B cell (primary cell): Measurements from ENCODE around the gene RAP1A. TPM values are rescaled to one million over a fixed set of nuclear protein-coding genes. Genes with fewer than 3 reads are reported as not detected.

Experiments
- ATAC-seq: fragments of 200-7000 bp; cut with Tn5 transposase; one replicate; pipeline ENCODE4 v1.10.0; 2021; ENCODE audit warnings: low read depth, mild to moderate bottlenecking, moderate number of reproducible peaks, moderate library complexity
- CTCF ChIA-PET: fragments of 350-600 bp; sonication (Branson Sonifier 250); formaldehyde crosslinking; loops from one replicate; lab custom pipeline; 2021; ENCODE audit warnings: antibody characterized with exemption, inconsistent platforms; lab: Charles Lee
- POLR2A ChIA-PET: fragments of 350-600 bp; sonication (Branson Sonifier 250); formaldehyde crosslinking; loops from one replicate; lab custom pipeline; 2021; ENCODE audit warnings: antibody characterized with exemption; lab: Charles Lee
- DNase-seq: peaks from one replicate; pipeline ENCODE4 v3.0.0; 2013
- H2AFZ ChIP-seq: 2 replicates; pipeline ENCODE4 v1.6.1; 2012; ENCODE audit warnings: mild to moderate bottlenecking, low read depth, low read length; ENCODE audit not compliant: insufficient read depth, poor library complexity, severe bottlenecking
- H3K27ac ChIP-seq, 2 donors: 1 replicate in 1 of 2; 2 replicates in 1 of 2; pipeline ENCODE4 v1.5.1; 2012 to 2013; ENCODE audit warnings: low read length in 2 of 2, mild to moderate bottlenecking in 2 of 2, moderate library complexity in 1 of 2
- H3K27me3 ChIP-seq, 4 experiments: fragments of 200-600 bp in 1 of 4; sonication (generic) in 1 of 4; replicated peaks in 1 of 4; 1 replicate in 2 of 4; 2 replicates in 2 of 4; pipeline versions ENCODE4 v1.6.1 to v1.7.0; 2013 to 2016; ENCODE audit warnings: low read length in 3 of 4, mild to moderate bottlenecking in 2 of 4, mixed read lengths in 1 of 4, moderate library complexity in 1 of 4; ENCODE audit not compliant: insufficient read depth in 4 of 4, control insufficient read depth in 3 of 4; ENCODE audit errors: control extremely low read depth in 1 of 4
- H3K36me3 ChIP-seq, 2 experiments: replicated peaks in 1 of 2; 1 replicate in 1 of 2; 2 replicates in 1 of 2; pipeline versions ENCODE4 v1.6.1 to v1.7.1; 2013; ENCODE audit warnings: low read length in 1 of 2; ENCODE audit not compliant: insufficient read depth in 2 of 2, control insufficient read depth in 1 of 2; ENCODE audit errors: control extremely low read depth in 1 of 2, extremely low read depth in 1 of 2
- H3K4me1 ChIP-seq, 2 donors: fragments of 200-600 bp in 1 of 2; sonication (generic) in 1 of 2; 1 replicate in 1 of 2; 2 replicates in 1 of 2; pipeline versions ENCODE4 v1.5.1 to v1.6.1; 2013 to 2017; ENCODE audit warnings: low read length in 2 of 2; ENCODE audit not compliant: control insufficient read depth in 2 of 2, insufficient read depth in 2 of 2
- H3K4me2 ChIP-seq: replicated peaks from 2 replicates; pipeline ENCODE3; 2012; ENCODE audit warnings: mild to moderate bottlenecking, low read depth, low read length; ENCODE audit not compliant: poor library complexity, severe bottlenecking
- H3K4me3 ChIP-seq, 5 experiments: fragments of 200-600 bp in 1 of 5; sonication (generic) in 1 of 5; 1 replicate in 3 of 5; 2 replicates in 2 of 5; pipeline versions ENCODE4 v1.5.1 to v1.7.0; 2011 to 2016; ENCODE audit warnings: low read length in 4 of 5, mild to moderate bottlenecking in 4 of 5, low read depth in 2 of 5, control low read depth in 1 of 5, moderate library complexity in 1 of 5; ENCODE audit not compliant: insufficient read depth in 1 of 5; ENCODE audit errors: control extremely low read depth in 1 of 5, extremely low read depth in 1 of 5
- H3K79me2 ChIP-seq: fragments of 200-600 bp; sonication (generic); one replicate; pipeline ENCODE4 v1.6.0; 2016; ENCODE audit warnings: low read length; ENCODE audit not compliant: control insufficient read depth, insufficient read depth
- H3K9ac ChIP-seq: fragments of 200-600 bp; sonication (generic); 2 replicates; pipeline ENCODE4 v1.6.1; 2017; ENCODE audit warnings: mild to moderate bottlenecking, low read length, moderate library complexity
- H3K9me3 ChIP-seq, 3 donors: one replicate each; pipeline versions ENCODE4 v1.6.1 to v1.7.1; 2013; ENCODE audit warnings: low read length in 2 of 3; ENCODE audit not compliant: control insufficient read depth in 2 of 3, insufficient read depth in 1 of 3; ENCODE audit errors: control extremely low read depth in 1 of 3
- H4K20me1 ChIP-seq: 2 replicates; pipeline ENCODE4 v1.6.0; 2012; ENCODE audit warnings: mild to moderate bottlenecking, low read length; ENCODE audit not compliant: insufficient read depth, control insufficient read depth, poor library complexity, severe bottlenecking
- H3K27ac Mint-ChIP-seq: one replicate; pipeline ENCODE4 v1.8.0; 2021; ENCODE audit warnings: mixed read lengths
- H3K27me3 Mint-ChIP-seq: one replicate; pipeline ENCODE4 v1.8.0; 2021; ENCODE audit warnings: mixed read lengths
- H3K4me1 Mint-ChIP-seq: one replicate; pipeline ENCODE4 v1.8.0; 2021; ENCODE audit warnings: mixed read lengths
- H3K4me3 Mint-ChIP-seq: one replicate; pipeline ENCODE4 v1.8.0; 2021; ENCODE audit warnings: mixed read lengths
- H3K9me3 Mint-ChIP-seq: one replicate; pipeline ENCODE4 v1.8.0; 2022; ENCODE audit warnings: mixed read lengths; ENCODE audit not compliant: insufficient read depth
- CTCF ChIP-seq: fragments of 200-600 bp; IDR thresholded peaks from one replicate; pipeline ENCODE4 v1.8.0; 2022; ENCODE audit warnings: antibody characterized with exemption, mild to moderate bottlenecking
- EZH2 ChIP-seq: IDR thresholded peaks from 2 replicates; pipeline ENCODE4 v1.6.1; 2012; ENCODE audit warnings: borderline replicate concordance, low read depth, mild to moderate bottlenecking, moderate library complexity, low read length; ENCODE audit not compliant: insufficient read depth, poor library complexity, severe bottlenecking
- WGBS: methylation state at CpG from one replicate; pipeline ENCODE4 v1.1.5; 2013; ENCODE audit warnings: missing lambda C conversion rate; ENCODE audit not compliant: insufficient coverage; 5-methylcytosine and 5-hydroxymethylcytosine counted together
- intact Hi-C: fragments of 100-400 bp; cut with micrococcal nuclease; formaldehyde crosslinking; loops from one replicate; pipeline ENCODE4 v1.10.0; 2022
- polyA plus RNA-seq: library from polyadenylated mRNA; depleted of rRNA; stranded (reverse); fragments of >200 nt; gene quantifications from 2 replicates; pipeline ENCODE4 v1.2.3, GENCODE V29; 2012
- total RNA-seq, 2 donors: library from RNA; stranded (reverse); fragments of 120-200 nt in 1 of 2; gene quantifications; 1 replicate in 1 of 2; 2 replicates in 1 of 2; pipeline versions ENCODE4 v1.2.3 to v1.2.4, GENCODE V29; 2013 to 2022

The RAP1A gene
- total and polyA plus RNA-seq, 2 donors (not counting 1 experiment from before 2014, with no cell fraction given), result 32.6 to 75.3 TPM

GRCh38 chr1:111598544-111598943 lies 21.0 kb upstream of the RAP1A start:
- H3K27ac Mint-ChIP-seq, result peak overlapping the region; percentile 27
- Histone ChIP-seq H3K79me2 (peaks cover 28% of the 10 kb centered on the region), H3K27ac (no peak overlapping the region), H4K20me1 (no peaks in the 10 kb centered on the region), H3K9ac (no peak overlapping the region), H3K27me3 (no peaks in the 10 kb centered on the region), H3K4me1 (peaks cover 69 to 74% of the 10 kb centered on the region in 2 donors), H2AFZ (peak overlapping the region; percentile 42), H3K9me3 (no peaks in the 10 kb centered on the region), H3K4me3 (no peak overlapping the region), H3K36me3 (no peaks in the 10 kb centered on the region), H3K4me2 (no peak overlapping the region)
- ChIA-PET CTCF (interaction anchor here (1.0 to 1.1 kb wide), 2 partner anchors 12 to 18 kb away, joined by 3 read pairs; no protein-coding TSS in a partner anchor), POLR2A (no interaction called here)
- H3K27me3 Mint-ChIP-seq, result no peaks in the 10 kb centered on the region
- intact Hi-C loops, result loop anchor here (10.0 kb wide), 1 partner anchor 384 kb away; no protein-coding TSS in a partner anchor
- H3K4me3 Mint-ChIP-seq, result no peak overlapping the region
- DNase-seq, result peak; percentile 8
- no peak for ATAC-seq
- 93% methylated on average over 5 of the region's 6 CpGs for WGBS
- peaks cover 87% of the 10 kb centered on the region for H3K4me1 Mint-ChIP-seq
- no peak for TF ChIP-seq CTCF
- no peak for TF ChIP-seq EZH2
- H3K9me3 Mint-ChIP-seq, result no peaks in the 10 kb centered on the region

- Mint-ChIP-seq H3K27ac (peak overlapping the region; percentile 59), H3K27me3 (no peaks in the 10 kb centered on the region), H3K4me3 (peak overlapping the region; percentile 38), H3K9me3 (no peaks in the 10 kb centered on the region), H3K4me1 (peaks cover 90% of the 10 kb centered on the region)
- Histone ChIP-seq H3K4me1 (peaks cover 73 to 75% of the 10 kb centered on the region in 2 donors), H3K79me2 (peaks cover 24% of the 10 kb centered on the region), H3K9me3 (no peaks in the 10 kb centered on the region), H4K20me1 (no peaks in the 10 kb centered on the region), H3K9ac (no peak overlapping the region), H2AFZ (peak overlapping the region; percentile 41), H3K27me3 (no peaks in the 10 kb centered on the region), H3K36me3 (no peaks in the 10 kb centered on the region), H3K4me3 (no peak overlapping the region), H3K4me2 (peak overlapping the region; percentile 67), H3K27ac (no peak overlapping the region)
- ChIA-PET POLR2A (interaction anchor here (1.1 kb wide), 1 partner anchor 16 kb away, joined by 4 read pairs; no protein-coding TSS in a partner anchor), CTCF (interaction anchor here (1.4 to 1.5 kb wide), 2 partner anchors 11 to 16 kb away, joined by 4 to 7 read pairs; no protein-coding TSS in a partner anchor)
- 78% methylated on average over 5 of the region's 10 CpGs for WGBS
- ATAC-seq, result no peak
- intact Hi-C loops, result loop anchor here (10.0 kb wide), 1 partner anchor 385 kb away; no protein-coding TSS in a partner anchor
- no peak for TF ChIP-seq EZH2
- TF ChIP-seq CTCF, result no peak
- no peak for DNase-seq
Observed at GRCh38 chr1:111599781-111600693, 19.6 kb upstream of the RAP1A start.
